Effector memory CD4-positive, alpha-beta T cell (primary cell): ENCODE data around the gene TSPEAR.

Experiments used
- DNase-seq, 3 donors: peaks; one replicate each; pipeline ENCODE4 v3.0.0-alpha.2; 2020
- H3K27ac ChIP-seq: 2 replicates; pipeline ENCODE4 v1.7.0; 2013; ENCODE audit warnings: mild to moderate bottlenecking, low read length, moderate library complexity; ENCODE audit not compliant: insufficient read depth, poor library complexity, severe bottlenecking
- H3K27me3 ChIP-seq: replicated peaks from 2 replicates; pipeline ENCODE4 v1.7.0; 2013; ENCODE audit warnings: mild to moderate bottlenecking, low read length; ENCODE audit not compliant: insufficient read depth, control insufficient read depth, poor library complexity, severe bottlenecking
- H3K36me3 ChIP-seq: 2 replicates; pipeline ENCODE4 v1.7.0; 2013; ENCODE audit warnings: mild to moderate bottlenecking, low read length, moderate library complexity; ENCODE audit not compliant: control insufficient read depth, insufficient read depth
- H3K4me1 ChIP-seq: 2 replicates; pipeline ENCODE4 v1.7.0; 2013; ENCODE audit warnings: low read length, mild to moderate bottlenecking; ENCODE audit not compliant: control insufficient read depth, insufficient read depth, poor library complexity, severe bottlenecking
- H3K4me3 ChIP-seq: 2 replicates; pipeline ENCODE4 v1.7.0; 2013; ENCODE audit warnings: low read length, low read depth, mild to moderate bottlenecking; ENCODE audit not compliant: insufficient read depth, poor library complexity, severe bottlenecking
- H3K9me3 ChIP-seq: 2 replicates; pipeline ENCODE4 v1.7.0; 2013; ENCODE audit warnings: mild to moderate bottlenecking, low read length, moderate library complexity; ENCODE audit not compliant: control insufficient read depth

TSPEAR gene

DNA sequence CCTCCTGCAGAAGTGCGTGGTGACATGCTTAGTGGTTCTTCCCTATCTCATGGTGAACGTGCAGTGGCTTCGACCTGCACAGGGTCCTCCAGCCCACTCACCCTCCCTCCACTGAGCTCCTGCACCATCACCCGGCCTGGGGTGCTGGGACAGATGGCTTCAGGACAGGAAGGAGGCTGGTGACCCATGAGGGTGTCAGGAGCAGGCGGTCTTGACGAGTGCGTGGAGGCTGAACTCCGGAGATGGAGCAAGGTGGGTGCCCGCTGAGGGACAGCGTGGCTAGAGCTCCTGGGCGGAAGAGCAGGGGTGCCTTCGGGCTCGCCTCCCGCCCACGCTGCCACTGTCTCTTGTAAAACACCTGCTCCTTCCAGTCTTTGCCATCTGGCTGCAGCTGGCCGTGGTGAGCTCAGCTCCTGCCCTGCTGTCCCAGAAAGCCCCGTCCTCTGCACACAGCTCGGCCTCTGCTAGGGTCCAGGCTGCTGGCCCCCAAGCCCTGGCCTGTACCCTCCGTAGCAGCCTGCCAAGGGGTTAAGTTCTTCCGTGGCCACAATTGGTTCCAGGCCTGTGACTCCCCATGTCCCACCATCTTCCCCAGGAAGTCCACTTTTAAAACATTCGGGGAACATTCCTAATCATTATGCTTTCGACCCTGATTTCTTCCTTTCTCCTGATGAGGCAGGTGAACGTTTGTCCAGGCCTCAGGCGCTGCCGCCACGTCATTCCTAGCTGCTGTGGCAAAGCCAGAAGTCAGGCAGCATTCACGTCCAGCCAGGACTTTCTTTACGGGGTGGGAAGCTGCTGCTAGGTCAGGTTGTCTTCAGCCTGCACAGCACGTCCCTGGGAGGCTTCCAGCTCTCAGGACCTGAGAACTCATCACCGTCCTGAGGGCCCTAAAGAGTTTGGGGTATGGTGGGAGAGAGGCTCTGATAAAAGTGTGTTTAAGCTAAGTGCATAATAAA, 179.5 kb downstream of the TSPEAR start:
- no peak for DNase-seq
- no peak overlapping the region for H3K4me3 ChIP-seq
- H3K27ac ChIP-seq = no peak overlapping the region
- no peaks in the 10 kb centered on the region for H3K27me3 ChIP-seq
- H3K4me1 ChIP-seq = no peaks in the 10 kb centered on the region
- H3K9me3 ChIP-seq = no peaks in the 10 kb centered on the region
- no peaks in the 10 kb centered on the region for H3K36me3 ChIP-seq

DNA sequence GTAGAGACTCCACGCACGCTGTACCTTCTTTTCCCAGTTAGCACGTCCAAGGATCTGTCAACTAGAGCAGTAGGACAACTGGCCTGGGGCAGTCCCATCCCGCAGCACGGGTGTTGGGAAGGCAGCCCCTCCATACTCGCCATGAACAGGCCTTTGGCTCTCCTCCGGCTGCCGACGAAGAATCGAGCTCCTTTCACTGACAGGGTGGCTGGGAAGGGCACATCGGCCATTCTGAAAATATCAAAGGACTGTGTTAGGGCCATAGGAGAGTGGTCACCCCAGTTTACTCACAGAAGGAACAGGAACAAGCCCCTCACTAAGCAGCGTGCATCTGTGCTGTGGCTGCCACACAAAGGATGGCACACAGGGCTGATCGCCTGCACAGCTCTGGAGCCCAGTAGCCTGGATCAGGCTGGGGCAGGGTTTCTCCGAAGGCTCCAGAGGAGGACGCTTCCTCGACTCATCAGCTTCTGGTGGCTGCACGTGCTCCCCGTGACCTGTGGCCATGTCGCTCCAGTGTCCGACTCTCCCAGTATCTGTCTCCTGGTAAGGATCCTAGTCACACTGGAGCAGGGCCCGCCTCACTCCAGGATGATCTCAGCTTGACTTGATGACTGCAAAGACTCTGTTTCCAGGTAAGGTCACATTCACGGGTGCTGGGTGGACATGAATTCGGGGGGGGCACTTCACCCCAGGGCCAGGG, 180.3 kb downstream of the TSPEAR start:
- no peak overlapping the region for H3K27ac ChIP-seq
- H3K4me1 ChIP-seq = no peaks in the 10 kb centered on the region
- no peaks in the 10 kb centered on the region for H3K36me3 ChIP-seq
- no peaks in the 10 kb centered on the region for H3K27me3 ChIP-seq
- no peak for DNase-seq
- no peaks in the 10 kb centered on the region for H3K9me3 ChIP-seq
- no peak overlapping the region for H3K4me3 ChIP-seq

DNA sequence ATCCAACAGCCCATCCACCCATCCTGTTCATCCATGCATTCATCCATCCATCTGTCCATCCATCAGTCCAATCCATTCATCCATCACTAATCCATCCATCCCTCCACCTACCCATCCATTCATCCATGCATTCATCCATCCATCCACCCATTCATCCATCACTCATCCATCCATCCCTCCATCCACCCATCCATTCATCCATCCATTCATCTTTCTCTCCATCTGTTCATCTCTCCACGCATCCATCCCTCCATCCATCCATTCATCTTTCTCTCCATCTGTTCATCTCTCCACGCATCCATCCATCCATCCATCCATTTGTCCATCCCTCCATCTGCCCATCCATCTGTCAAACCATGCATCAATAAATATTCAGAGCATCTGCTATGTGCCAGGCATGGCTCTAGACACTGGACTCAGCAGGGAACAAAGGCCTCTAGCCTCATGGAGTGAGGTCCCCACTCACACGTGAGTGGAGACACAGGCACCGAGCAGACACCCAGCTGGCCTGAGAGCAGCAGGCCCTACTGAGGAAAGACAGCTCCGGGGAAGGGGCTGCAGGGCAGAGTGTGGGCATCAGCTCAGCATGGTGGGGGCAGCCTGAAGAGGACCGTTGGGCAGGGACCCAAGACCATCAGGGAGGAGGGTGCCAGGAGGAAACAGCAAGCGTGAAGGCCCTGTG, 181.0 kb downstream of the TSPEAR start:
- no peaks in the 10 kb centered on the region for H3K9me3 ChIP-seq
- H3K36me3 ChIP-seq = no peaks in the 10 kb centered on the region
- H3K27ac ChIP-seq = no peak overlapping the region
- no peaks in the 10 kb centered on the region for H3K27me3 ChIP-seq
- H3K4me1 ChIP-seq = no peaks in the 10 kb centered on the region
- DNase-seq = no peak
- no peak overlapping the region for H3K4me3 ChIP-seq

DNA sequence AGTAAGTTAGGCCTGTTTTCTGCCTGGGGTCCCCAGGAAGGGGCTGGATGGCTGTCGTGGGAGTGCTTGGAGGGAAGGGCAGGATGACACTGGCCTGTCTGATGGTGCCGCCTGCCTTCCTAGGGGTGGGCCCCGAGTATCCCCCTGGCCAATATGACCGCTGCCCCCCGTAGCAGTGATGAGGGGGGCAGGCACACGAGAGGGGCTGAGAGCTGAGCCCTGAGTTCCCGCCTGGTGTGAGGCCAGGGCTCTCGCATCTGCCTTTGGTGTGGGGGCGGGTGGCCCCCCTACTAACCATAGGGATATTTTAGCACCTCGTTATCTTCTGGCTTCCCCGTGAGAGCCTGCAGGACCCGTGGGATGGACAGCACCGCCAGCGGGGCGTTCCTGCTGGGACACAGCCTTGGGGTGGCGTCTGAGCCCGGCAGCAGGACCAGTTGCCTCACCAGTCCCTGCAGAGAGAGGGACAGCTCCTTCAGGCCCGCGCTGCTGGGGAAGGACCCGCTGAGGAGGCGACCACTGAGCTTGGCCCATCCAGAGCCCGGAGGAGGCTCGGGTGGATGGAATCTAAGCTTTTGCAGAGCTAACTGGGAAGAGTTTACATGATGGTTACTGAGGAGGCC, 181.8 kb downstream of the TSPEAR start:
- H3K27me3 ChIP-seq = no peaks in the 10 kb centered on the region
- no peaks in the 10 kb centered on the region for H3K36me3 ChIP-seq
- no peak for DNase-seq
- H3K4me3 ChIP-seq = no peak overlapping the region
- H3K9me3 ChIP-seq = no peaks in the 10 kb centered on the region
- H3K27ac ChIP-seq = no peak overlapping the region
- H3K4me1 ChIP-seq = no peaks in the 10 kb centered on the region

DNA sequence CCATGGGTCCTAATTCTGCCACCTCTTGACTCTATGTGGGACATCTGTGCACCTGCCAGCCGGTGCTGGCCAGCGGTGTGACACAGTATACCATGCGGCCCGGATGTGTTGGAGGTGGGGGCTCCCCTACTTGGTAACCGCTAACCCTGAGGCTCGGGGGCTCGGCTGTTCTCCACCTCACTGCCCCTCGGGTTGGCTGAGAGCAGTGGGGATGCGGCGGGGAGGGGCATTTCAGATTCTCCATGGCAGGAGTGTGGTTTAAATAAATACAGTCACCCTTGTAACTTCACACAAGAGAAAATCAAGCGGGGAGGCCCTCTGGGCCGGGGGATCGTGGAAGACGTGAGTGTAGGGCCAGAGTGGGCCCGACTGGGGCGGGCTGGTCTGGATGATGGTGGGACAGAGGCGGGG, 182.4 kb downstream of the TSPEAR start:
- no peaks in the 10 kb centered on the region for H3K4me1 ChIP-seq
- H3K27ac ChIP-seq = no peak overlapping the region
- no peak for DNase-seq
- no peaks in the 10 kb centered on the region for H3K36me3 ChIP-seq
- H3K4me3 ChIP-seq = no peak overlapping the region
- no peaks in the 10 kb centered on the region for H3K9me3 ChIP-seq
- no peaks in the 10 kb centered on the region for H3K27me3 ChIP-seq

DNA sequence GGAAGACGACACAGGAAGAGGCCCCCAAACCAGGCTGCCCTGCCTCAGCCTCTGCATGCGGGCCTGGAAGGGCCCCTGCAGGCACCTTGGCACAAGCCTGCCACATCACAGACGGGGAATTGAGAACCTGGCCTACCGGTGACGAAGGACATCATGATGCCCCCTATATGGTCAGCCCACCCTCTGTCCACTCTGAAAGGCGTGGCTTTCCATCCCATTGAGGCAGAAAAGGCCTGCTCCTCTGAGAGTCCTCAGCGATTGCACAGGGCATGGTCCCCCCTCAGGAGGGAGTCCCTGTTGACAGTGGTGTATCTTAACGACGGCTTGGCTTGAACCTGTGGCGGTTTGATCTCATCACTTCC, 182.8 kb downstream of the TSPEAR start:
- Histone ChIP-seq H3K36me3 (no peaks in the 10 kb centered on the region), H3K4me3 (no peak overlapping the region), H3K27me3 (no peaks in the 10 kb centered on the region), H3K9me3 (no peaks in the 10 kb centered on the region), H3K4me1 (no peaks in the 10 kb centered on the region), H3K27ac (no peak overlapping the region)
- DNase-seq = no peak

DNA sequence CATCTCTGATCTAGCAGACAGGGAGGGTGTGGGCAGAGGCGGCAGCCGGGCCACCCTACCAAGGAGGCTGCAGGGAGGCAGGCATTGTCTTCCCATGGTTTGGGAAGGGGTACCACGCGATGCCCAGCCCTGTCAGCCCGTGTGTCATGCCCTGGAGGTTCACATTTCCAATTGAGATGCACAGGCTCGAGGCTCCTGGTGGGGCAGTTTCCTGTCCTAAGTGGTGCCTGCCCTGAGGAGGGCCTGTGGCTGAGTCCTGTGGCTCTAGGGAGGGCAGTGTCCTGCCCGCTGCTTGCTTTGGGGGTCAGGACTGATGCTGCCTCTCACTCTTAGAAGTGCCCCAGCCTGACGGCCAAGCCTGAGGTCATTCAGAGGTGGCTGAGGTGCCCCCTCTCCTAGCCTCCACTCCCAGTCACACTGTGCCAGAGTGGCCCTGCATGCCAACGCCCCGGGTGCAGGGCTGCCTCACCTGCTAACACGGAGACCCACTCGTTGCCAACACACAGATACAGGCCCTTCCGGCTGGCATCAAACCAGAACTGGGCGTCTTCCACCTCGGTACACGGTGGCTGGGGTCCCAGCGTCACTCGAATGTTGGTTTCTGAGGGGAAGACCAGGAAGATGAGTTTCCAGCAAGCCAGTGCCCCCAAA, 183.3 kb downstream of the TSPEAR start:
- H3K9me3 ChIP-seq = no peaks in the 10 kb centered on the region
- H3K4me1 ChIP-seq = no peaks in the 10 kb centered on the region
- H3K36me3 ChIP-seq = no peaks in the 10 kb centered on the region
- no peak overlapping the region for H3K27ac ChIP-seq
- no peak overlapping the region for H3K4me3 ChIP-seq
- no peak for DNase-seq
- no peaks in the 10 kb centered on the region for H3K27me3 ChIP-seq

DNA sequence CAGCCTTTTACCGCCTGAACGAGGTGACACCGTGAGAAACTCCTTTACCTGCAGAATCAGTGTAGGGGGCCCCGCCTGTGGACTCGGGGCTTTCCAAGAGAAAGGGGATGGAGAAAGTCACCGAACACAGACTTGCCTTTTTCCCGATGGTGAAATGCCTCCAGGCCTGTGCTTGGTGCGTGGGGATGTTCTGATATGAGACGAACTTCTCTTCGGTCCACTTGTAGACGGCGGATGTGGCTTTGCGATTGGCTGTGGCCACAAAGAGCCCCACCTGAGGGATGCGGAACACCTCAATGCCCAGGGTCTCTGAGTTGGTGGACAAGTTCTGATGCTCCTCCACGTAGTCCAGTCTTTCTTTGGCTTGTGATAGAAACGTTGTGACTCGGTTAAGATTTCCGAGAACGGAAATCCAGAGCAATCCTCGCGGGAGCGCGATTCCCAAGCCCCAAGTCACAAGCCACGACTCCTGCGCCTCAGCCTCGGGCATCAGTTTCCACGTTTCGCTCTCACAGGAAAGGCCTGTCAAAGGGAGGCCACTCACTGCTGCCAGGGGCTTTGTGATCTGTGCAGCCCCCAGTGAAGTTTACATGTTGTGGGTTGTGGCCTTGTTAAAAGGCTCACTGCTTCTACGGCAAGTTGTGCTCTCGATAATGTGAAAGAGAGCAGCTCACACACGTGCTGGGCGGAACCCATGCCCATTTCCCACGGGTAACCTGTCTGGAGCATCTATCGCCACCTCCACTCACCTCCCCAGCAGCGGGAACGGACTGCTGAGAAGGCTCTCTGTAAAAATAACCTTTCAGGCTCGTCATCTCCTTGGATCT, 184.0 kb downstream of the TSPEAR start:
- Histone ChIP-seq H3K4me3 (no peak overlapping the region), H3K36me3 (no peaks in the 10 kb centered on the region), H3K4me1 (no peaks in the 10 kb centered on the region), H3K9me3 (no peaks in the 10 kb centered on the region), H3K27ac (no peak overlapping the region), H3K27me3 (no peaks in the 10 kb centered on the region)
- no peak for DNase-seq
